Astrocyte (in vitro differentiated cells and primary cell): Measurements from ENCODE around the gene LTA. TPM values are rescaled to one million over a fixed set of nuclear protein-coding genes. Genes with fewer than 3 reads are reported as not detected.

Experiments used
- DNase-seq: peaks from one replicate; pipeline ENCODE4 v3.0.0-alpha.2; 2010; ENCODE audit warnings: low read depth
- FAIRE-seq: peaks from 2 replicates; lab custom pipeline; 2011; peaks lifted over from hg19 to GRCh38; lab: Jason Lieb, UNC
- H2AFZ ChIP-seq: 2 replicates; pipeline ENCODE4 v1.6.0; 2012; ENCODE audit warnings: low read depth, low read length, inconsistent platforms
- H3K27ac ChIP-seq: 2 replicates; pipeline ENCODE4 v1.5.1; 2011; ENCODE audit warnings: low read depth, low read length, inconsistent platforms
- H3K27me3 ChIP-seq: 2 replicates; pipeline ENCODE4 v1.6.0; 2011; ENCODE audit warnings: low read length, inconsistent platforms; ENCODE audit not compliant: insufficient read depth
- H3K36me3 ChIP-seq: 2 replicates; pipeline ENCODE4 v1.5.1; 2011; ENCODE audit warnings: low read length, inconsistent platforms; ENCODE audit not compliant: insufficient read depth
- H3K4me1 ChIP-seq: 2 replicates; pipeline ENCODE4 v1.5.1; 2011; ENCODE audit warnings: low read length, inconsistent platforms; ENCODE audit not compliant: insufficient read depth
- H3K4me2 ChIP-seq: 2 replicates; pipeline ENCODE4 v1.6.0; 2012; ENCODE audit warnings: low read length, inconsistent platforms
- H3K4me3 ChIP-seq: 2 replicates; pipeline ENCODE4 v1.5.1; 2011; ENCODE audit warnings: low read depth, mild to moderate bottlenecking, low read length, inconsistent platforms; ENCODE audit not compliant: insufficient read depth
- H3K79me2 ChIP-seq: 2 replicates; pipeline ENCODE4 v1.6.0; 2012; ENCODE audit warnings: mild to moderate bottlenecking, low read length, inconsistent platforms; ENCODE audit not compliant: insufficient read depth
- H3K9ac ChIP-seq: 2 replicates; pipeline ENCODE4 v1.6.0; 2012; ENCODE audit warnings: mild to moderate bottlenecking, low read length, inconsistent platforms
- H3K9me3 ChIP-seq: 2 replicates; pipeline ENCODE4 v1.5.1; 2012; ENCODE audit warnings: low read depth, mild to moderate bottlenecking, low read length, inconsistent platforms; ENCODE audit not compliant: insufficient read depth
- H4K20me1 ChIP-seq: 2 replicates; pipeline ENCODE4 v1.6.0; 2012; ENCODE audit warnings: low read length, inconsistent platforms; ENCODE audit not compliant: insufficient read depth
- H3K27ac Mint-ChIP-seq: one replicate; pipeline ENCODE4 v1.8.0; 2021; ENCODE audit warnings: mild to moderate bottlenecking, mixed read lengths; ENCODE audit not compliant: unreplicated experiment
- H3K27me3 Mint-ChIP-seq: one replicate; pipeline ENCODE4 v1.8.0; 2021; ENCODE audit warnings: low read depth, mixed read lengths; ENCODE audit not compliant: unreplicated experiment
- H3K36me3 Mint-ChIP-seq: one replicate; pipeline ENCODE4 v1.8.0; 2021; ENCODE audit warnings: low read depth, mixed read lengths; ENCODE audit not compliant: unreplicated experiment
- H3K4me1 Mint-ChIP-seq: one replicate; pipeline ENCODE4 v1.8.0; 2021; ENCODE audit warnings: low read depth, mixed read lengths; ENCODE audit not compliant: unreplicated experiment
- H3K4me3 Mint-ChIP-seq: one replicate; pipeline ENCODE4 v1.8.0; 2021; ENCODE audit warnings: mild to moderate bottlenecking, moderate library complexity, mixed read lengths; ENCODE audit not compliant: unreplicated experiment
- H3K9me3 Mint-ChIP-seq: one replicate; pipeline ENCODE4 v1.8.0; 2021; ENCODE audit warnings: mild to moderate bottlenecking, mixed read lengths; ENCODE audit not compliant: unreplicated experiment
- EZH2 ChIP-seq: IDR thresholded peaks from 2 replicates; pipeline ENCODE4 v1.6.1; 2012; ENCODE audit warnings: mild to moderate bottlenecking, low read length, inconsistent platforms; ENCODE audit not compliant: insufficient read depth
- total RNA-seq: library from RNA; stranded (reverse); gene quantifications from 2 replicates; pipeline ENCODE4 v1.2.1, GENCODE V29; 2021
- TF ChIP-seq, protein P1 (sequence below): IDR thresholded peaks from 2 replicates; pipeline ENCODE4 v1.5.1; 2011; ENCODE audit warnings: low read depth, mild to moderate bottlenecking, inconsistent platforms, low read length, moderate library complexity; ENCODE audit not compliant: insufficient read depth

Gene LTA
- total RNA-seq, 1 donor from 2014 or later = not detected

- no peak overlapping the region for H3K27ac Mint-ChIP-seq
- Histone ChIP-seq H2AFZ (no peak overlapping the region), H3K4me1 (peaks cover 9% of the 10 kb centered on the region), H3K9me3 (no peaks in the 10 kb centered on the region), H3K9ac (no peak overlapping the region), H3K79me2 (no peaks in the 10 kb centered on the region), H4K20me1 (no peaks in the 10 kb centered on the region), H3K27ac (no peak overlapping the region), H3K36me3 (no peaks in the 10 kb centered on the region), H3K4me2 (no peak overlapping the region), H3K27me3 (no peaks in the 10 kb centered on the region), H3K4me3 (no peak overlapping the region)
- no peak for TF ChIP-seq EZH2
- TF ChIP-seq, protein P1, sequence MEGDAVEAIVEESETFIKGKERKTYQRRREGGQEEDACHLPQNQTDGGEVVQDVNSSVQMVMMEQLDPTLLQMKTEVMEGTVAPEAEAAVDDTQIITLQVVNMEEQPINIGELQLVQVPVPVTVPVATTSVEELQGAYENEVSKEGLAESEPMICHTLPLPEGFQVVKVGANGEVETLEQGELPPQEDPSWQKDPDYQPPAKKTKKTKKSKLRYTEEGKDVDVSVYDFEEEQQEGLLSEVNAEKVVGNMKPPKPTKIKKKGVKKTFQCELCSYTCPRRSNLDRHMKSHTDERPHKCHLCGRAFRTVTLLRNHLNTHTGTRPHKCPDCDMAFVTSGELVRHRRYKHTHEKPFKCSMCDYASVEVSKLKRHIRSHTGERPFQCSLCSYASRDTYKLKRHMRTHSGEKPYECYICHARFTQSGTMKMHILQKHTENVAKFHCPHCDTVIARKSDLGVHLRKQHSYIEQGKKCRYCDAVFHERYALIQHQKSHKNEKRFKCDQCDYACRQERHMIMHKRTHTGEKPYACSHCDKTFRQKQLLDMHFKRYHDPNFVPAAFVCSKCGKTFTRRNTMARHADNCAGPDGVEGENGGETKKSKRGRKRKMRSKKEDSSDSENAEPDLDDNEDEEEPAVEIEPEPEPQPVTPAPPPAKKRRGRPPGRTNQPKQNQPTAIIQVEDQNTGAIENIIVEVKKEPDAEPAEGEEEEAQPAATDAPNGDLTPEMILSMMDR = peak; percentile 16
- H3K4me3 Mint-ChIP-seq = peak overlapping the region; percentile 21
- H3K4me1 Mint-ChIP-seq = peaks cover 3% of the 10 kb centered on the region
- no peaks in the 10 kb centered on the region for H3K36me3 Mint-ChIP-seq
- no peaks in the 10 kb centered on the region for H3K9me3 Mint-ChIP-seq
- DNase-seq (no peak), FAIRE-seq (no peak)
- H3K27me3 Mint-ChIP-seq = peaks cover 8% of the 10 kb centered on the region
Measured at GRCh38 chr6:31585491-31585890, 13.4 kb downstream of the LTA start.

GRCh38 chr6:31586008-31586407 lies 13.9 kb downstream of the LTA start, which contains the start of gene LST1:
LST1 (plus strand) TSS chr6:31586277; CDS start chr6:31587300, 1,023 bp downstream.
- no peak for FAIRE-seq
- no peak within 1 kb of the TSS for H3K9ac ChIP-seq
- no peaks in the 10 kb centered on the region for H3K9me3 Mint-ChIP-seq

More at GRCh38 chr6:31586008-31586407, 13.9 kb downstream of the LTA start, which contains the start of gene LST1:
- Mint-ChIP-seq H3K27ac (no peak within 1 kb of the TSS), H3K36me3 (no peaks in the 10 kb centered on the region), H3K4me3 (peak within 1 kb of the TSS; percentile 21), H3K4me1 (peaks cover 3% of the 10 kb centered on the region), H3K27me3 (peaks cover 8% of the 10 kb centered on the region)
- Histone ChIP-seq H3K4me2 (no peak within 1 kb of the TSS), H3K36me3 (no peaks in the 10 kb centered on the region), H3K9me3 (no peaks in the 10 kb centered on the region), H3K4me3 (no peak within 1 kb of the TSS), H3K27ac (no peak within 1 kb of the TSS), H3K27me3 (no peaks in the 10 kb centered on the region), H2AFZ (no peak within 1 kb of the TSS), H4K20me1 (no peaks in the 10 kb centered on the region), H3K4me1 (peaks cover 7% of the 10 kb centered on the region), H3K79me2 (no peaks in the 10 kb centered on the region)
- DNase-seq = no peak
- no peak for TF ChIP-seq EZH2
- TF ChIP-seq, protein P1 = no peak
